Skeletal muscle satellite cell (primary cell): Measurements from ENCODE around the gene DYNLRB1.
"Not testable (repeated sequence)": the region's sequence is repeated elsewhere in the genome, so short reads cannot be mapped to it uniquely, and the experiment has no call there.

Source experiments
- H3K27me3 ChIP-seq: 2 replicates; pipeline ENCODE4 v1.7.0; 2013; ENCODE audit warnings: low read length; ENCODE audit not compliant: control insufficient read depth, insufficient read depth
- H3K36me3 ChIP-seq: 2 replicates; pipeline ENCODE4 v1.7.0; 2013; ENCODE audit warnings: mild to moderate bottlenecking, control low read depth, low read length; ENCODE audit not compliant: insufficient read depth
- H3K4me1 ChIP-seq: 2 replicates; pipeline ENCODE4 v1.7.0; 2013; ENCODE audit warnings: low read length; ENCODE audit not compliant: control insufficient read depth, insufficient read depth
- H3K4me2 ChIP-seq: 2 replicates; pipeline ENCODE4 v1.7.0; 2013; ENCODE audit warnings: mild to moderate bottlenecking, low read length
- H3K4me3 ChIP-seq: 2 replicates; pipeline ENCODE4 v1.7.0; 2013; ENCODE audit warnings: low read length
- H3K9ac ChIP-seq: 2 replicates; pipeline ENCODE4 v1.7.0; 2013; ENCODE audit warnings: mild to moderate bottlenecking, low read depth, low read length, moderate library complexity
- H3K9me3 ChIP-seq: replicated peaks from 2 replicates; pipeline ENCODE4 v1.7.0; 2013; ENCODE audit warnings: mild to moderate bottlenecking, control low read depth, low read length

DYNLRB1 gene

DNA sequence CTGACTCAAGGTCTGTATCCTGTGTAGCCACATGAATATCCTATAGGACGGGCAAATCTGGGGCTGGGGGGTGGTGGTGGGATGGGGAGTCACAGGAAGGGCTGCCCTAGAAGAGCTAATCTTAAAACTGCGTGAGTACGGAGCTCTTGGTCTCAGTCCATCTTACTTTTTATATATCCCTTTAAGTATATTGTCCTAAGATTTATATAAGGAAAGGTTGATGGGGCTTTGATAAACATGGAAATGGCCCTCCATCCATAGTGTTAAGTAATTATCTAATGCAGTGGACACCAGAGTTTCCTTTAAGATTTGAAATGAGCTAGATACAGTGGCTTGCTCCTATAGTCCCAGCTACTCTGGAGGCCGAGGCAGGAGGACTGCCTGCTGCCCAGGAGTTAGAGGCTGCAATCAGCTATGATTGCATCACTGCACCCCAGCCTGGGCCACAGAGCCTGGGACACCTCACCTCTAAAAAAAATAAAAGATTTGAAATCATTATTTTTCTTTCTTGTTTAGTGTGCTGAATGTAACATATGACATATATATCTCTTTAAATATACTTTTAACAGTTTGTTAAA, 24.2 kb upstream of the DYNLRB1 start:
- Histone ChIP-seq H3K4me2 (no peak overlapping the region), H3K36me3 (peaks cover 81% of the 10 kb centered on the region), H3K27me3 (no peaks in the 10 kb centered on the region), H3K9ac (no peak overlapping the region), H3K9me3 (no peaks in the 10 kb centered on the region), H3K4me3 (no peak overlapping the region), H3K4me1 (no peaks in the 10 kb centered on the region)

GRCh38 chr20:34493646-34494045, 22.6 kb upstream of the DYNLRB1 start:
- H3K4me2 ChIP-seq, result no peak overlapping the region
- no peaks in the 10 kb centered on the region for H3K4me1 ChIP-seq
- no peak overlapping the region for H3K9ac ChIP-seq
- no peaks in the 10 kb centered on the region for H3K27me3 ChIP-seq
- peaks cover 80% of the 10 kb centered on the region for H3K36me3 ChIP-seq
- H3K4me3 ChIP-seq, result no peak overlapping the region
- H3K9me3 ChIP-seq, result no peaks in the 10 kb centered on the region

GRCh38 chr20:34495307-34495706, 20.9 kb upstream of the DYNLRB1 start:
- H3K4me1 ChIP-seq, result no peaks in the 10 kb centered on the region
- H3K9me3 ChIP-seq, result no peaks in the 10 kb centered on the region
- H3K27me3 ChIP-seq, result no peaks in the 10 kb centered on the region
- H3K36me3 ChIP-seq, result peaks cover 64% of the 10 kb centered on the region
- no peak overlapping the region for H3K4me3 ChIP-seq
- H3K4me2 ChIP-seq, result no peak overlapping the region
- no peak overlapping the region for H3K9ac ChIP-seq

GRCh38 chr20:34495916-34496315, 20.3 kb upstream of the DYNLRB1 start:
- Histone ChIP-seq H3K4me1 (no peaks in the 10 kb centered on the region), H3K9me3 (no peaks in the 10 kb centered on the region), H3K4me3 (no peak overlapping the region), H3K36me3 (peaks cover 64% of the 10 kb centered on the region), H3K27me3 (no peaks in the 10 kb centered on the region), H3K9ac (no peak overlapping the region), H3K4me2 (no peak overlapping the region)

- H3K4me1 ChIP-seq, H3K9me3 ChIP-seq, H3K27me3 ChIP-seq, H3K4me3 ChIP-seq, H3K9ac ChIP-seq, H3K4me2 ChIP-seq: not testable (repeated sequence)
- H3K36me3 ChIP-seq, result peaks cover 53% of the 10 kb centered on the region
Measured at GRCh38 chr20:34497596-34497995, 18.6 kb upstream of the DYNLRB1 start.

DNA sequence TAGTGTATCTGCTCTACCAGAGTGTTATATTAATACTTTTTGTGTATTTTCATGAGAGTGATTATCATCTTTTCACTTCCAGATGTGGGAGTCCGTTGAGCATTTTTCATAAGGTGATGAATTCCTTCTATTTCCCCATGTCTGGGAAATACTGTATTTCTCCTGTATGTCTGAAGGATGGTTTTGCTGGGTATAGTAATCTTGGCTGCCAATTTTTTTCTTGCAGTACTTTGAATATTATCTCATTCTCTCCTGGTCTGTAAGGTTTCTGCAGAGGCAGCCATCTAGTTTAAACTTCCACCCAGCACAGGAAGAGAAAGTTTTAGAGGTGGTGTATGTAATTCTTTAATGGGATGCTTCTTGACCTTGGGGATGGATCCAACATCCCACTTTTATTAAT, 15.4 kb upstream of the DYNLRB1 start:
- H3K4me2 ChIP-seq, result no peak overlapping the region
- no peaks in the 10 kb centered on the region for H3K4me1 ChIP-seq
- no peaks in the 10 kb centered on the region for H3K27me3 ChIP-seq
- H3K9me3 ChIP-seq, result no peaks in the 10 kb centered on the region
- H3K4me3 ChIP-seq, result no peak overlapping the region
- H3K36me3 ChIP-seq, result peaks cover 48% of the 10 kb centered on the region
- H3K9ac ChIP-seq, result no peak overlapping the region

GRCh38 chr20:34506480-34506879, 9.7 kb upstream of the DYNLRB1 start:
- no peaks in the 10 kb centered on the region for H3K4me1 ChIP-seq
- H3K27me3 ChIP-seq, result no peaks in the 10 kb centered on the region
- H3K9ac ChIP-seq, result no peak overlapping the region
- H3K9me3 ChIP-seq, result no peaks in the 10 kb centered on the region
- no peak overlapping the region for H3K4me3 ChIP-seq
- H3K36me3 ChIP-seq, result peaks cover 61% of the 10 kb centered on the region
- H3K4me2 ChIP-seq, result no peak overlapping the region

DNA sequence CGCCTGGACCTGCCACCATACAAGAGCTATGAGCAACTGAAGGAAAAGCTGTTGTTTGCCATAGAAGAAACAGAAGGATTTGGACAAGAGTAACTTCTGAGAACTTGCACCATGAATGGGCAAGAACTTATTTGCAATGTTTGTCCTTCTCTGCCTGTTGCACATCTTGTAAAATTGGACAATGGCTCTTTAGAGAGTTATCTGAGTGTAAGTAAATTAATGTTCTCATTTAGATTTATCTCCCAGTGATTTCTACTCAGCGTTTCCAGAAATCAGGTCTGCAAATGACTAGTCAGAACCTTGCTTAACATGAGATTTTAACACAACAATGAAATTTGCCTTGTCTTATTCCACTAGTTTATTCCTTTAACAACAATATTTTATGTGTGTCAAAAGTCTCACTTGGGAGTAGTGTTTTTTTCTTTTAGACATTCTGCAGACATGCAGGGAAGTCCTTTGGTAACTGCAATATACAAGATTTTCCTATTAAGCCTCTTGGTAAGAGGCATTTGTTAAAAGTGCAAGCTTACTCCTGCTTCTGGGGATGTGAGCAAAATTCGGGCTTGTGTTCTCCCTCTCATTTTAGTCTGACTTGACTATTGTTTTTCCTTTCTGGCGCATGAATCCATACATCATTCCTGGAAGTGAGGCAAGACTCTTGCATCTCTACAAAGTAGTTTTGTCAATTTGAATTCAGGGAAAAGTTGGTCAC, 8.4 kb upstream of the DYNLRB1 start:
- Histone ChIP-seq H3K9me3 (no peaks in the 10 kb centered on the region), H3K4me3 (no peak overlapping the region), H3K36me3 (peaks cover 66% of the 10 kb centered on the region), H3K4me1 (no peaks in the 10 kb centered on the region), H3K27me3 (no peaks in the 10 kb centered on the region), H3K4me2 (no peak overlapping the region), H3K9ac (no peak overlapping the region)

DNA sequence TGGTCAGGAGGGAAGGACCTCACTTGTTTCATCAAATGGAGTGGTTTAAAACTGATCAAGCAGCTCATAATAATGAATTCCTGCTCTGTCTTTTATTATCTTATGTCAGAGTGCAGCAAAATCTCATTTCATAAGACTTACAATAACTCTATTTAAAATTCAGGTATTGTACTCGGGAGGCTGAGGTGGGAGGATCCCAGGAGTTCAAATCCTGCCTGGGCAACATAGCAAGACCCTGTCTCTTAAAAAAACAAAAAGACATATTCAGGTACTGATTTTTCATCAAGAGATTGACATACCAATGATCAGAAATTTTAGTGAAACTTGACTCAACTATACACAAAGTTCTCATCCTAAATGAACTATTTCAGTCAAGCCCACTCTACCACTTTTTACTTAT, 5.6 kb upstream of the DYNLRB1 start:
- no peak overlapping the region for H3K4me3 ChIP-seq
- no peaks in the 10 kb centered on the region for H3K9me3 ChIP-seq
- peaks cover 11% of the 10 kb centered on the region for H3K4me1 ChIP-seq
- H3K27me3 ChIP-seq, result no peaks in the 10 kb centered on the region
- H3K36me3 ChIP-seq, result peaks cover 58% of the 10 kb centered on the region
- no peak overlapping the region for H3K9ac ChIP-seq
- no peak overlapping the region for H3K4me2 ChIP-seq

DNA sequence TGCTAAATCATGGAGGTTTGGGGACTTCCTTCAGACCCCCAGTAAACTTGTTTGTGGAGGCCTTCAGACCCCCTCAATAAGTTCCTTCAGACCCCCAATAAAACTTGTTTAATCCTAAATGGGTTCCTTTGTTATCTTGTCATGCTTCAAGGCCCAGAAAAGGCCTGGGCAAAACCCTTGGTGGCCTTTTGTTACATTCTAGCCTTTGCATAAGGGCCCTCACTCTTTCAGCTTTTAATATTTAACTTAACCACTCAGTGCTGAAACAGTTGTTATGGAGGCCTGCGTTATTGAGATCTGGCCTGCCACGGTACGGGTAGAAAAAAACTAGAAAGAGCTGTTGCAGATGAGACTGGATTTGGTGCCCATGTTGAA, 4.3 kb upstream of the DYNLRB1 start:
- Histone ChIP-seq H3K9me3 (no peaks in the 10 kb centered on the region), H3K27me3 (no peaks in the 10 kb centered on the region), H3K4me1 (peaks cover 15% of the 10 kb centered on the region), H3K36me3 (peaks cover 46% of the 10 kb centered on the region), H3K4me2 (no peak overlapping the region), H3K4me3 (no peak overlapping the region), H3K9ac (no peak overlapping the region)

DNA sequence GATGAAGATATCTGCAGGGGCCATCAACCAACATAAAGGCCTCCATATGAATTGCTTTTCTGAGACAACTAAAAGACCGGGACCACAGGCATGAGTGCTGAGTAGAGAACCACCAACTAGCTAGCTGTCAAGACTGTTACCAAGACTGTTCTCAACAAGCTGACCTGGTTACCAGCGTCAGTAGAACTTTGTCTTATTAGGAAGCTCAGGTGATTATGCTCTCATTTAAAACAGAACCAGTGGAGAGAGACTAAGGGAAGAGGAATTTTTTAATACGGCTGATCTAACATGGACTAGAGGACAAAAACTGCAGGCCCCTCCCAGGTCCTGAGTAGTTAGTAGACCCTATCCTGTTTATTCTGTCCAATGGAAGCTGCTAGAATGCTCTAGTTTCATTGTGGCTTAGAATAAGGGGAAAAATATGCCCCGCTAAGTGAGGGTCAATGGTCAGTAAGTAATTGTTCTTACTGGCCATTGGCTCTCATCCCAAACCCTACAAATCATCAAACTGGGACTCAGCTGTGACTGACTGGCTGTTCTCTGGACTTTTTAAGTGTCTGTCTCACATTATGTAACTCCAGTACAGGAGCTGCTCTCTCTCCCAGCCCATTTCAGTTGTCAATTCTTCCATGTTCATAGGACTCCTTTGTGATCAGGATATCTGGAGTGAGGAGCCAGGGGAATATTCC, 3.8 kb upstream of the DYNLRB1 start:
- no peak overlapping the region for H3K9ac ChIP-seq
- H3K27me3 ChIP-seq, result no peaks in the 10 kb centered on the region
- peaks cover 15% of the 10 kb centered on the region for H3K4me1 ChIP-seq
- peaks cover 41% of the 10 kb centered on the region for H3K36me3 ChIP-seq
- H3K9me3 ChIP-seq, result no peaks in the 10 kb centered on the region
- no peak overlapping the region for H3K4me2 ChIP-seq
- no peak overlapping the region for H3K4me3 ChIP-seq
